SK-N-SH treated with all-trans-retinoic acid at 6 μM for 48 hours (cell line): ENCODE results near the gene CDK10.

Experiments
- ARNTL ChIP-seq: fragments of 450-650 bp; formaldehyde crosslinking; IDR thresholded peaks from 2 replicates; pipeline ENCODE4 v1.5.0; 2020; ENCODE audit warnings: low read depth, mild to moderate bottlenecking, moderate library complexity, borderline replicate concordance
- BACH2 ChIP-seq: fragments of 250-450 bp; sonication (Bioruptor Pico); IDR thresholded peaks from 2 replicates; pipeline ENCODE4 v1.9.0; 2021; ENCODE audit warnings: mild to moderate bottlenecking, borderline replicate concordance
- CREB5 ChIP-seq: fragments of 250-450 bp; sonication (Bioruptor Pico); IDR thresholded peaks from 2 replicates; pipeline ENCODE4 v1.5.1; 2020; ENCODE audit warnings: low read depth, mild to moderate bottlenecking, moderate library complexity
- CSRNP3 ChIP-seq: fragments of 250-450 bp; sonication (Bioruptor Pico); IDR thresholded peaks from 2 replicates; pipeline ENCODE4 v1.5.1; 2021; ENCODE audit warnings: mild to moderate bottlenecking, moderate library complexity
- GLIS3 ChIP-seq: fragments of 250-450 bp; sonication (Bioruptor Pico); IDR thresholded peaks from 2 replicates; pipeline ENCODE4 v1.5.0; 2020; ENCODE audit warnings: mild to moderate bottlenecking, moderate library complexity
- PATZ1 ChIP-seq: fragments of 250-450 bp; sonication (Bioruptor Pico); IDR thresholded peaks from 2 replicates; pipeline ENCODE4 v1.8.0; 2020; ENCODE audit warnings: mild to moderate bottlenecking, moderate library complexity, borderline replicate concordance
- RARB ChIP-seq: fragments of 250-450 bp; sonication (Bioruptor Pico); IDR thresholded peaks from 2 replicates; pipeline ENCODE4 v1.8.0; 2021; ENCODE audit warnings: mild to moderate bottlenecking, moderate library complexity
- SNAI2 ChIP-seq: fragments of 250-450 bp; sonication (Bioruptor Pico); IDR thresholded peaks from 2 replicates; pipeline ENCODE4 v1.5.0; 2020; ENCODE audit warnings: mild to moderate bottlenecking, moderate library complexity
- TCF4 ChIP-seq: fragments of 250-450 bp; sonication (Bioruptor Pico); IDR thresholded peaks from 2 replicates; pipeline ENCODE4 v1.8.0; 2021; ENCODE audit warnings: mild to moderate bottlenecking, moderate library complexity, borderline replicate concordance
- ZC3H10 ChIP-seq: fragments of 250-450 bp; sonication (Bioruptor Pico); IDR thresholded peaks from 2 replicates; pipeline ENCODE4 v1.5.1; 2021; ENCODE audit warnings: mild to moderate bottlenecking, moderate library complexity
- ZFP3 ChIP-seq: fragments of 250-450 bp; sonication (Bioruptor Pico); IDR thresholded peaks from 2 replicates; pipeline ENCODE4 v1.5.0; 2020; ENCODE audit warnings: mild to moderate bottlenecking, moderate library complexity
- ZNF565 ChIP-seq: fragments of 450-650 bp; formaldehyde crosslinking; conservative IDR thresholded peaks from 2 replicates; pipeline ENCODE4 v1.5.0; 2020; ENCODE audit warnings: low read depth, mild to moderate bottlenecking, moderate library complexity
- ZNF70 ChIP-seq: fragments of 450-650 bp; formaldehyde crosslinking; IDR thresholded peaks from 2 replicates; pipeline ENCODE4 v1.5.0; 2020; ENCODE audit warnings: mild to moderate bottlenecking, moderate library complexity

GRCh38 chr16:89733322-89733721 is 46.8 kb downstream of the CDK10 start:
- TF ChIP-seq CSRNP3 (CRISPR knock-in tag) (no peak), GLIS3 (CRISPR knock-in tag) (no peak), CREB5 (CRISPR knock-in tag) (no peak), ZNF70 (no peak), PATZ1 (CRISPR knock-in tag) (no peak), RARB (no peak), ZNF565 (CRISPR knock-in tag) (no peak), ZFP3 (no peak), BACH2 (CRISPR knock-in tag) (no peak), ZC3H10 (CRISPR knock-in tag) (no peak), TCF4 (no peak), SNAI2 (CRISPR knock-in tag) (no peak), ARNTL (CRISPR knock-in tag) (no peak)
